ENCODE data around the gene APOBEC2.

- TF ChIP-seq NR2C2 (CRISPR knock-in tag; IDR thresholded peaks at IDR 0.05) (no peak), NR2C2 (tag; IDR thresholded peaks at IDR 0.05) (no peak), NRF1 (conservative IDR thresholded peaks at IDR 0.05 in 1 of 2, IDR thresholded peaks at IDR 0.05 in 1 of 2) (no peak), ZSCAN29 (IDR thresholded peaks at IDR 0.05) (no peak), NFATC3 (IDR thresholded peaks at IDR 0.05) (no peak), MAFF (IDR thresholded peaks at IDR 0.05; ENCODE audit: low read length) (no peak), ZFX (CRISPR knock-in tag; IDR thresholded peaks at IDR 0.05) (no peak), FOXK2 (conservative IDR thresholded peaks at IDR 0.05 in 1 of 2, IDR thresholded peaks at IDR 0.05 in 1 of 2; ENCODE audit: low read depth in 2 of 2) (no peak), AFF1 (IDR thresholded peaks at IDR 0.05; ENCODE audit: low read depth in 1 of 2, partially characterized antibody in 2 of 2) (no peak), SREBF2 (CRISPR knock-in tag; IDR thresholded peaks at IDR 0.05) (no peak), BRD4 (IDR thresholded peaks at IDR 0.05) (no peak)
- TF ChIP-seq, protein P1, sequence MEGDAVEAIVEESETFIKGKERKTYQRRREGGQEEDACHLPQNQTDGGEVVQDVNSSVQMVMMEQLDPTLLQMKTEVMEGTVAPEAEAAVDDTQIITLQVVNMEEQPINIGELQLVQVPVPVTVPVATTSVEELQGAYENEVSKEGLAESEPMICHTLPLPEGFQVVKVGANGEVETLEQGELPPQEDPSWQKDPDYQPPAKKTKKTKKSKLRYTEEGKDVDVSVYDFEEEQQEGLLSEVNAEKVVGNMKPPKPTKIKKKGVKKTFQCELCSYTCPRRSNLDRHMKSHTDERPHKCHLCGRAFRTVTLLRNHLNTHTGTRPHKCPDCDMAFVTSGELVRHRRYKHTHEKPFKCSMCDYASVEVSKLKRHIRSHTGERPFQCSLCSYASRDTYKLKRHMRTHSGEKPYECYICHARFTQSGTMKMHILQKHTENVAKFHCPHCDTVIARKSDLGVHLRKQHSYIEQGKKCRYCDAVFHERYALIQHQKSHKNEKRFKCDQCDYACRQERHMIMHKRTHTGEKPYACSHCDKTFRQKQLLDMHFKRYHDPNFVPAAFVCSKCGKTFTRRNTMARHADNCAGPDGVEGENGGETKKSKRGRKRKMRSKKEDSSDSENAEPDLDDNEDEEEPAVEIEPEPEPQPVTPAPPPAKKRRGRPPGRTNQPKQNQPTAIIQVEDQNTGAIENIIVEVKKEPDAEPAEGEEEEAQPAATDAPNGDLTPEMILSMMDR (IDR thresholded peaks at IDR 0.05 in 2 of 3, conservative IDR thresholded peaks at IDR 0.05 in 1 of 3; ENCODE audit: insufficient read depth in 2 of 3, low read depth in 1 of 3, low read length in 3 of 3): no peak
- TF ChIP-seq, protein P2, sequence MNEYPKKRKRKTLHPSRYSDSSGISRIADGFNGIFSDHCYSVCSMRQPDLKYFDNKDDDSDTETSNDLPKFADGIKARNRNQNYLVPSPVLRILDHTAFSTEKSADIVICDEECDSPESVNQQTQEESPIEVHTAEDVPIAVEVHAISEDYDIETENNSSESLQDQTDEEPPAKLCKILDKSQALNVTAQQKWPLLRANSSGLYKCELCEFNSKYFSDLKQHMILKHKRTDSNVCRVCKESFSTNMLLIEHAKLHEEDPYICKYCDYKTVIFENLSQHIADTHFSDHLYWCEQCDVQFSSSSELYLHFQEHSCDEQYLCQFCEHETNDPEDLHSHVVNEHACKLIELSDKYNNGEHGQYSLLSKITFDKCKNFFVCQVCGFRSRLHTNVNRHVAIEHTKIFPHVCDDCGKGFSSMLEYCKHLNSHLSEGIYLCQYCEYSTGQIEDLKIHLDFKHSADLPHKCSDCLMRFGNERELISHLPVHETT (CRISPR knock-in tag; conservative IDR thresholded peaks at IDR 0.05 in 1 of 2, IDR thresholded peaks at IDR 0.05 in 1 of 2): no peak
Observed at GRCh38 chr6:41058783-41059181, 5.8 kb downstream of the APOBEC2 start.

Data from K562 (cell line).